ENCODE data around the gene GPD1L. TPM values are rescaled to one million over a fixed set of nuclear protein-coding genes. Genes with fewer than 3 reads are reported as not detected.
"Not testable (repeated sequence)": the region's sequence is repeated elsewhere in the genome, so short reads cannot be mapped to it uniquely, and the experiment has no call there.

GPD1L gene
- total RNA-seq, 2 donors from 2014 or later, result 20.6 to 24.2 TPM

DNA sequence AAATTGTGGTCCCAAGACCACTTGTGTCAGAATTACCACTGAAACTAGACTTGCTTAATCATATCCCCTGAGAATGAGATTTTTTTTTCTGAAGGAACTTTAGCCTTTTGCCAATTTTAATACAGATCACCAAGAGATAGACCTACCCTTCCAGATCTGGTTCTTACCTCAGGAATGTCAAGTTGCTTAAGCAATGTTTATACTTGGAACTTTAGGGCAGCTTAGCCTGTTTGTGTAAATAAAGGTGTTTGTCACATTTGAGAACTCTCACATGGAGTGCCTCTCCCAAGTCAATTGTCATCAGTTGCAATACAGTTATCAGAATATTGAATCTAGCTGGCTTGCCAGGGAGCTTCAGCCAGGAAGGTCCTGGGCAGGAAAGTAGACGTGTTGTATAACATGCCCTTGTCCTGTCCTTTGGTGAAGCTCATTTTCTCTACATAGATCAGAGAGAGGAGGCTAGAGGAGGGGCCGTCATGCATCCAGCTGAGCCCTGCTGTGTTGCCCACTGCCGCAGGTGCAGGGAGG, 3.9 kb downstream of the GPD1L start:
- Mint-ChIP-seq H3K27me3 (ENCODE audit: low read depth) (no peaks in the 10 kb centered on the region), H3K4me1 (ENCODE audit: low read depth) (peaks cover 80% of the 10 kb centered on the region), H3K27ac (no peak overlapping the region), H3K9me3 (peaks cover 0 to 3% of the 10 kb centered on the region in 2 donors), H3K4me3 (no peak overlapping the region), H3K36me3 (ENCODE audit: insufficient read depth in 2 of 2) (peaks cover 3 to 4% of the 10 kb centered on the region in 2 donors)
- DNase-seq (no peak), ATAC-seq (replicated peaks in 1 of 2) (no peak)

DNA sequence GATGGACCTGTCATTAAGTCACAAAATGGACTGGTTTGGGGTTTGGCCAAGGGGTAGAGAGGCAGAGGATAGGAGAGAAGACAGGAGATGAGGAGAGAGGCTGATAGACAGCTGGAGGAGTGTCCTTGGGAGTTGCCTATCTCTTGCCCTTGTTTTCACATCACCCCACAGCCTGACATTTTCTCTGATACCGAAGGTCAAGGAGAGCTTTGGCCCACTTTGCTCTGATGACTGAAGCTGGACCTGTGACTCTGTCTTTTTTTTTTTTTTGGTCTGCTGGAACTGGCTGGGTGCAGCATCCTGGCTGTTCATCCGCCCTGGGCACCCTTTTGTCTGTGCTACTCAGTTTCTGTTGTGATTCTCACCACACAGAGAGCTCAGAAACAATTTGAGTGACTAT, 5.1 kb downstream of the GPD1L start:
- Mint-ChIP-seq H3K27ac (peak overlapping the region; percentile 47), H3K4me3 (no peak overlapping the region), H3K4me1 (ENCODE audit: low read depth) (peaks cover 70% of the 10 kb centered on the region), H3K36me3 (ENCODE audit: insufficient read depth in 2 of 2) (peaks cover 4% of the 10 kb centered on the region in 2 donors), H3K27me3 (ENCODE audit: low read depth) (no peaks in the 10 kb centered on the region), H3K9me3 (peaks cover 0 to 3% of the 10 kb centered on the region in 2 donors)
- no peak for ATAC-seq (replicated peaks in 1 of 2)
- DNase-seq, result no peak

DNA sequence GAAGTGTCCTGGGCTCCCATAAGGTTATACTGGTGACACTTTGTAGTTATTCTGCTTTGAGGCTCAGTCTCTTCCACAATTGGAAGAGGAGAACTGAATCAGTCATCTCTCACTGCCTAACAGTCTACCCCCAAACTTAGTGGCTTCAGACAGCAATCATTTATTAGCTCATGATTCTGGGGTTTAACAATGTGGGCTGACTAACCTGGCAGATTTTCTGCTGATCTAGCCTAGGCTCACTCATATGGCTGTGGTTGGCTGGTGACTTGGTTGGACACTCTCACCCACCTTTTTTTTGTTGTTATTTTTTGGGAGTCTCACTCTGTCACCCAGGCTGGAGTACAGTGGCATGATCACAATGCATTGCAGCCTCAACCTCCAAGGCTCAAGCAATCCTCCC, 7.1 kb downstream of the GPD1L start:
- peak; percentile 33 to 40 for ATAC-seq (replicated peaks in 1 of 2)
- Mint-ChIP-seq H3K36me3 (ENCODE audit: insufficient read depth in 2 of 2) (peaks cover 4% of the 10 kb centered on the region in 2 donors), H3K4me3 (peak overlapping the region; percentile 82 to 93), H3K4me1 (ENCODE audit: low read depth) (peaks cover 71% of the 10 kb centered on the region), H3K9me3 (peaks cover 0 to 3% of the 10 kb centered on the region in 2 donors), H3K27ac (peak overlapping the region; percentile 92), H3K27me3 (ENCODE audit: low read depth) (no peaks in the 10 kb centered on the region)
- peak; percentile 18 to 24 for DNase-seq

DNA sequence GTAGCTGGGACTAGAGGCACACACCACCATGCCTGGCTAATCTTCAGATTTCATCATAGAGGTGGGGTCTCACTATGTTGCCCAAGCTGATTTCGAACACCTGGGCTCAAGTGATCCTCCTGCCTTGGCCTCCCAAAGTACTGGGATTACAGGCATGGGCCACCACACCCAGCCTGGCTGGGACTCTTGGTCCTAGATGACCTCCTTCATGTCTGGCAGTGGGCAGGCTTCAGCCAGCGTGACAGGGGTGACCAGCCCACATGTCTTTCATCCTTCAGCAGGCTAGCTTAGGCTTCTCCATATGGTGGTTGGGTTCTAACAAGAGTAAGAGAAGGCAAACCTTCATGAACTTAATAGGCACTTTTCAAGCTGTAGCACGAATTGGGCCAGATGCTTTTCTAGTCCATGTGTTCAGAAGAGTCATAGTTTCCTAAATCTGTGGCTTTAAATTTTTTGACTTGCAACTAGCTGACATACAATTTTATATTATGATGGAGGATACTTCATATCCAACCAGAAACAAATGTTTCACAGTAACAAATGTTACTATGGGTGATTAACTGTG, 7.6 kb downstream of the GPD1L start:
- Mint-ChIP-seq H3K36me3 (ENCODE audit: insufficient read depth in 2 of 2) (peaks cover 4% of the 10 kb centered on the region in 2 donors), H3K27ac (peak overlapping the region; percentile 92), H3K9me3 (peaks cover 0 to 3% of the 10 kb centered on the region in 2 donors), H3K4me1 (ENCODE audit: low read depth) (peaks cover 71% of the 10 kb centered on the region), H3K27me3 (ENCODE audit: low read depth) (no peaks in the 10 kb centered on the region), H3K4me3 (peak overlapping the region; percentile 82 to 93)
- DNase-seq (peak in 1 of 2 donors; percentile 14), ATAC-seq (replicated peaks in 1 of 2) (no peak)

DNA sequence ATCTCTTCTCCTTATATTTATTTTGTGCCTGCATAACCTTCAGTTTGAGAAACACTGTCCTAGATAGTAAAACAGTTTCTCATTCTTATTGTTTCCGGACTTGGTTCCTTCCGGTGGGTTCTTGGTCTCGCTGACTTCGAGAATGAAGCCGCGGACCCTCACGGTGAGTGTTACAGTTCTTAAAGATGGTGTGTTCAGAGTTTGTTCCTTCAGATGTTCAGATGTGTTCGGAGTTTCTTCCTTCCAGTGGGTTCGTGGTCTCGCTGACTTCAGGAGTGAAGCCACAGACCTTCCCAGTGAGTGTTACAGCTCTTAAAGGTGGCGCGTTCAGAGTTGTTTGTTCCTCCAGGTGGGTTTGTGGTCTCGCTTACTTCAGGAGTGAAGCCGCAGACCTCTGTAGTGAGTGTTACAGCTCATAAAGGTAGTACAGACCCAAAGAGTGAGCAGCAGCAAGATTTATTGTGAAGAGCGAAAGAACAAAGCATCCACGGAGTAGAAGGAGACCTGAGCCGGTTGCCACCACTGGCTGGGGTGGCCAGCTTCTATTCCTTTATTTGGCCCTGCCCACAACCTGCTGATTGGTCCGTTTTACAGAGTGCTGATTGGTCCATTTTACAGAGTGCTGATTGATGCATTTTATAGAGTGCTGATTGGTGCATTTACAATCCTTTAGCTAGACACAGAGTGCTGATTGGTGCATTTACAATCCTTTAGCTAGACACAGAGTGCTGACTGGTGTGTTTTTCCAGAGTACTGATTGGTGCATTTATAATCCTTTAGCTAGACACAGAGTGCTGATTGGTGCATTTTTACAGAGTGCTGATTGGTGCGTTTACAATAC, 8.3 kb downstream of the GPD1L start:
- H3K36me3 Mint-ChIP-seq (ENCODE audit: insufficient read depth in 2 of 2); H3K27me3 Mint-ChIP-seq (ENCODE audit: low read depth); H3K9me3 Mint-ChIP-seq: not testable (repeated sequence)
- H3K4me1 Mint-ChIP-seq (ENCODE audit: low read depth), result peaks cover 71% of the 10 kb centered on the region
- DNase-seq (peak; percentile 76 to 83), ATAC-seq (replicated peaks in 1 of 2) (peak; percentile 73 to 80)
- peak overlapping the region; percentile 92 for H3K27ac Mint-ChIP-seq
- peak overlapping the region; percentile 82 to 93 for H3K4me3 Mint-ChIP-seq

DNA sequence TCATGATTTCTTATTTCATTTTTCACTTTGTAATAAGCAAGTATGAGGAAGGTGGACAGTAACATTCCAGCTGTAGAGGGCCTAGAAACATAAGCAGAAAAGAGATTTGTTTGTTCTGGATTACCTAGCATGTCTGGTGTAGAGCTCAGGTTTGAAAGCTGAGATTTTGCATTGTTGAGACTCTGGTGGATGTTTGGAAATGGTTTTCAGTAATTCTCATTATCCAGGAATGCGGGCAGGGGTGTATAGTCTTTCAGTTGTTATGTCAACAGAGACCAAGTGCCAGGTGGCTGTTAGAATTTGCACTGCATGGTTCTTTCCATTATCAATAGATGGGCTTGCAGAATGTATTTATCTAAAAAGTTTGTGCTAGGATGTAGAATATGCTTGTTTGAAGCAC, 10.9 kb downstream of the GPD1L start:
- no peaks in the 10 kb centered on the region for H3K27me3 Mint-ChIP-seq (ENCODE audit: low read depth)
- H3K4me1 Mint-ChIP-seq (ENCODE audit: low read depth), result peaks cover 57% of the 10 kb centered on the region
- peaks cover 0 to 3% of the 10 kb centered on the region in 2 donors for H3K9me3 Mint-ChIP-seq
- no peak overlapping the region for H3K27ac Mint-ChIP-seq
- H3K4me3 Mint-ChIP-seq, result no peak overlapping the region
- ATAC-seq (replicated peaks in 1 of 2), result no peak
- DNase-seq, result no peak
- peaks cover 4% of the 10 kb centered on the region in 2 donors for H3K36me3 Mint-ChIP-seq (ENCODE audit: insufficient read depth in 2 of 2)

DNA sequence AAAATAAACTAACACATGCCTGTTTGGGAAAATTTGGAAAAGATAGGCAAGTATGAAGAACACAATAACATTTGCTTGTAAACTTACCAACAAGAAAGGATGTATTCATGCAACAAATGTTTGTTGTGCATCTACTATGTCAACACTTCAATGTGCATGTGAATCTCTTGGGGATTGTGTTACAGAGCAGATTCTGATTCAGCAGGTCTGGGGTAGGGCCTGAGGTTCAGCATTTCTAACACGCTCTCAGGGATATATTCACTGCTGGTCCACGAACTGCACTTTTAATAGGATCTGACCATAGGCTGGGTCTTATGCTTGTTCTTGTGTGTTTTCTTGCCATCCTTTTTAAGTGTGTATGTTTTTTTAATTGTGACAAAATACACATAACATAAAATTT, 11.8 kb downstream of the GPD1L start:
- H3K27ac Mint-ChIP-seq, result no peak overlapping the region
- no peaks in the 10 kb centered on the region for H3K27me3 Mint-ChIP-seq (ENCODE audit: low read depth)
- no peak overlapping the region for H3K4me3 Mint-ChIP-seq
- H3K4me1 Mint-ChIP-seq (ENCODE audit: low read depth), result peaks cover 48% of the 10 kb centered on the region
- ATAC-seq (replicated peaks in 1 of 2) (no peak), DNase-seq (no peak)
- H3K9me3 Mint-ChIP-seq, result peaks cover 0 to 3% of the 10 kb centered on the region in 2 donors
- H3K36me3 Mint-ChIP-seq (ENCODE audit: insufficient read depth in 2 of 2), result peaks cover 4% of the 10 kb centered on the region in 2 donors

DNA sequence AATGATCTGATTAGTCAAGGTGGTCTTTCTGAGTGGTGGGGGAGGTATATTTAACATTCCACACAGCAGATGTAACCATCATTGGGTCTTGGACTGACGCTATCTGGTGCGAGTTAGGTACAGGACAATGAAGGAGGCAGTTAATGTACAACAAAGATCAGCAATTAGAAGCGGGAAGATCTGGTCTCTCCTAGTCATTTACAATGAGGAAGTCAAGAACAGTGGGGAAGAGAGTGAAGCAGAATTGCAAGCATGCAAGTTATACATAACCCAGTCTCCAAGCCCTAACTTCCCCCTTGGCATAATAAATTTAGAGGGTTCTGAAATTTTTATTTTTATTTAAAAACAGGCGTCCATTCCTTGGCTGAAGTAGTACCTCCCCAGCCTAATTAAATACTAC, 14.1 kb downstream of the GPD1L start:
- ATAC-seq (replicated peaks in 1 of 2) (no peak), DNase-seq (no peak)
- Mint-ChIP-seq H3K36me3 (ENCODE audit: insufficient read depth in 2 of 2) (no peaks in the 10 kb centered on the region), H3K4me1 (ENCODE audit: low read depth) (peaks cover 32% of the 10 kb centered on the region), H3K9me3 (no peaks in the 10 kb centered on the region), H3K27ac (no peak overlapping the region), H3K27me3 (ENCODE audit: low read depth) (no peaks in the 10 kb centered on the region), H3K4me3 (no peak overlapping the region)

DNA sequence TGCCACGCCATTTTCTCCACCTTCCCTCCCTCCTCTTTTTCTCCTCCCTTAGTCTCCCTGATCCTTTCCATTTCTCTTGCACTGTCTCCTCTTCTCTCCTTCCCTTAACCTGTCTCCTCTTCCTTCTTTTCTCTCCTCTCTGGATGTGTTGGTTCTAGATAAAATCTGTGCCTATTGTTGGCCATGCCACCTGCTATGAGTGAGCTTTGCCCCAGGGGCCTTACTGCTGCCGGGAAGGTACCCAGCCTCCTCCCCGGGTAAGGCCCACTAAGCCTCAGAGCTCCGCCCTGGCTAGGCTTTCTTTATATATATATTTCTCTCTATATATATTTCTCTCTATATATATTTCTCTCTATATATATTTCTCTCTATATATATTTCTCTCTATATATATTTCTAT, 14.7 kb downstream of the GPD1L start:
- no peak overlapping the region for H3K27ac Mint-ChIP-seq
- no peaks in the 10 kb centered on the region for H3K27me3 Mint-ChIP-seq (ENCODE audit: low read depth)
- H3K9me3 Mint-ChIP-seq, result no peaks in the 10 kb centered on the region
- H3K4me3 Mint-ChIP-seq, result no peak overlapping the region
- H3K4me1 Mint-ChIP-seq (ENCODE audit: low read depth), result peaks cover 32% of the 10 kb centered on the region
- DNase-seq, result no peak
- no peaks in the 10 kb centered on the region for H3K36me3 Mint-ChIP-seq (ENCODE audit: insufficient read depth in 2 of 2)
- ATAC-seq (replicated peaks in 1 of 2), result no peak

DNA sequence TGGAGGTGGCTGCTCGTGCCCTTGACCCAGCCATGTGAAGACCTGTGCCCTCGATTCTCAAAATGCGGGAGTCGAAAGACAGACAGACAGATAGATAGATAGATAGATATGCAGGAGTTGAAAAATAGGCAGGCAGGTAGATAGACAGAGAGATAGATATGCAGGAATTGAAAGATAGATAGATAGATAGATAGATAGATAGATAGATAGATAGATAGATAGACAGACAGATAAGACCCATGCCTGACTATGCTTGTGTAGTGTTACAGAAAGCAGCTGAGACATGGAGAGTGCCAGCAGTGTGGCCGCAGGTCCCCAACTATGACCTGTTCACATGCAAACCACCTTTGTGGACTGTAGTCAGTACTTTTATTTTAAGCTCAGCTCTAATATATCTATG, 17.2 kb downstream of the GPD1L start:
- DNase-seq, result no peak
- no peak overlapping the region for H3K4me3 Mint-ChIP-seq
- no peaks in the 10 kb centered on the region for H3K27me3 Mint-ChIP-seq (ENCODE audit: low read depth)
- no peaks in the 10 kb centered on the region for H3K9me3 Mint-ChIP-seq
- peaks cover 24% of the 10 kb centered on the region for H3K4me1 Mint-ChIP-seq (ENCODE audit: low read depth)
- ATAC-seq (replicated peaks in 1 of 2), result no peak
- H3K27ac Mint-ChIP-seq, result no peak overlapping the region
- no peaks in the 10 kb centered on the region for H3K36me3 Mint-ChIP-seq (ENCODE audit: insufficient read depth in 2 of 2)

DNA sequence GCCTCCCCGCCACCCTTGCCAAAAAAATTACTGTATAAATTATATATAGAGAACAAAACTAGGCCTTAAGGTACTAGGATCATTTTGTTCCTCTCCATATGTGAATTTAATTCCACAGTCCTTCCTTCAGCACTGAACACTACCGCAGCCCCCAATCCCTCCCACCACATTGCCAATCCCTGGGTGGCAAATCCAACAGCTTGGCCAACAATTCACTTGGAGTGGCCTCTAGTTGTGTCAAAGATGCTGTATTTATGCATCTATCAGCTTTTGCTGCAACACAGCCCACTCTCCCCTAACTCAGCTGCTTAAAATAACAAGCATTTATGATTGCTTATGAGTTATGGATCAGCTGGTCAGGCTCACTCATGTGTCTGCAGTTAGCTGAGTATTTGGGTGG, 18.6 kb downstream of the GPD1L start:
- H3K36me3 Mint-ChIP-seq (ENCODE audit: insufficient read depth in 2 of 2), result no peaks in the 10 kb centered on the region
- no peak overlapping the region for H3K27ac Mint-ChIP-seq
- H3K27me3 Mint-ChIP-seq (ENCODE audit: low read depth), result no peaks in the 10 kb centered on the region
- ATAC-seq (replicated peaks in 1 of 2) (no peak), DNase-seq (no peak)
- no peaks in the 10 kb centered on the region for H3K9me3 Mint-ChIP-seq
- H3K4me3 Mint-ChIP-seq, result no peak overlapping the region
- H3K4me1 Mint-ChIP-seq (ENCODE audit: low read depth), result peaks cover 12% of the 10 kb centered on the region

DNA sequence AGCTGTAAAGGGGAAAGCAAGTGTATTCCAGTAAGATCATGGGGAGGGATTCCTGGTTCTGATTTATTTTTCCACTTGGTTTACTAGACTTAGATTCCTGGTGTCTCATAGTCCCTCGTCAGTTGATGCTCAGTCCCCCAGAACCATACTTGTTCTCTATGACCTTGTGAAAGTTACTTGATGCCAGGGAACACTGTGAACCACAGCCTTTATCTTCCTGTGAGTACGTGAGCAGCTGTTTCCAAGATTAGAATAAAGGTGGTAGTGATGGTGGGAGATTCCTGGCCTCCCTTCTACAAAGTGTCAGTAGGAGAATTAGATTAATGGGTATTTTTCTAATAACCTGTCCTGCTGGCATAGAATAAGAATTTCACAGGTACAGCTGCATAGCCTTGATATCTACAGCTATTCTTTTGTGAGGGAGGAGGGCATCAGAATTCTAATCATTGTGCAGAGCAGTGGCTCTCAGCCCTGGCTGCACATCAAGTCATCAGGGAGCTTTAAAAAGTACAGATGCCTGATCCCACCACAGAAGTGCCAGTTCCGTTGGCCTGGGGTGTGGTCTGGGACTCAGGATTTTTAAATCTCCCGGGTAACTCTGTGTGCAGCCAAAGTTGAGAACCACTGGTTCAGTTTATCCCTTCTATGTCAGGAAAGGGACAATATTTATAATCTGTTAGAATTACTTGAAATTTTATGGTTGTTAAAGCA, 20.0 kb downstream of the GPD1L start:
- Mint-ChIP-seq H3K27ac (no peak overlapping the region), H3K4me3 (no peak overlapping the region), H3K36me3 (ENCODE audit: insufficient read depth in 2 of 2) (peaks cover 0 to 4% of the 10 kb centered on the region in 2 donors), H3K27me3 (ENCODE audit: low read depth) (no peaks in the 10 kb centered on the region), H3K4me1 (ENCODE audit: low read depth) (peaks cover 10% of the 10 kb centered on the region), H3K9me3 (no peaks in the 10 kb centered on the region)
- no peak for DNase-seq
- ATAC-seq (replicated peaks in 1 of 2), result no peak

DNA sequence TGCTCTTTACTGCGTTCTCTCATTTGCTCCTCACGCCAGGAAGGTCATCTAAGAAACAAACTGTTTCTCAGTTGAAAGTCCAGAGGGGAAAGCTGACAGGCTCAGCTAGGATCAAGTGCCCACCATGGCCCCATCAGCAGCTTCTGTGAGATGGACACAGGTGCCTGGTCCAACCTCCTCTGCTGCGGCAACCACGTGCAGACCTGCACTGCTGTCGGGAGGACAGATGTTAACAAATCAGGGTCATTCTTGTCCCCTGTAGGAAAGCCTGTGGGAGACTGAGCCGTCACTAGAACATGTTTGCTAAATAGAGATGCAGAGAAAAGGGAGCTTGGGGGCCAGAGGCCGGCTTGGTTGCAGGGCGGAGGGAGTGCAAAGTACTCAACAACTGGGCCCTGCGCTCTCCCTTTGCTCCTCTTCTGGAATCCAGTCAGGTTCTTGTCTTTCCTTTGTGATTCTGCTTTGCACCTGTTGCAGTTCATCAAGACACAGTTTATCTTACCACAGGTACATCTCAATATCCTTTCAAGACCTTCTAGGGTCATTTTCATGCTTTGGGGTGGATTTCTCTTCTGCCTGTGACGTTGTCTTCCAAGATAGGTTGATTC, 20.9 kb downstream of the GPD1L start:
- H3K9me3 Mint-ChIP-seq, result no peaks in the 10 kb centered on the region
- H3K27me3 Mint-ChIP-seq (ENCODE audit: low read depth), result no peaks in the 10 kb centered on the region
- peaks cover 0 to 4% of the 10 kb centered on the region in 2 donors for H3K36me3 Mint-ChIP-seq (ENCODE audit: insufficient read depth in 2 of 2)
- H3K4me1 Mint-ChIP-seq (ENCODE audit: low read depth), result peaks cover 10% of the 10 kb centered on the region
- DNase-seq, result no peak
- no peak overlapping the region for H3K27ac Mint-ChIP-seq
- ATAC-seq (replicated peaks in 1 of 2), result no peak
- H3K4me3 Mint-ChIP-seq, result no peak overlapping the region

Data from activated T-cell treated with anti-CD3 and anti-CD28 coated beads, Interleukin-2, amount 50 U/mL, for 72 hours (primary cell).